SH-SY5Y (cell line): Measurements from ENCODE around the gene MREG.

ENCODE experiments used
- GATA2 ChIP-seq: IDR thresholded peaks from 2 replicates; pipeline ENCODE4 v1.6.1; 2011; ENCODE audit warnings: mild to moderate bottlenecking, low read depth, low read length
- GATA3 ChIP-seq: IDR thresholded peaks from 2 replicates; pipeline ENCODE4 v1.6.1; 2011; ENCODE audit warnings: low read depth, mild to moderate bottlenecking, low read length, moderate library complexity

GRCh38 chr2:216056739-216057138 is 43.4 kb upstream of the MREG start:
- TF ChIP-seq GATA2 (no peak), GATA3 (no peak)
